ENCODE measurements around the gene TMEM190.

Gene TMEM190

GRCh38 chr19:55341595-55342531 lies 34.8 kb upstream of the TMEM190 start:
- Histone ChIP-seq H3K4me1 (ENCODE audit: low read depth, poor library complexity, severe bottlenecking) (peaks cover 12% of the 10 kb centered on the region), H3K27me3 (ENCODE audit: insufficient read depth, low read depth) (no peaks in the 10 kb centered on the region; the same call in 1 of the 2 replicates), H3K27ac (no peak overlapping the region), H4K20me1 (ENCODE audit: insufficient read depth) (no peaks in the 10 kb centered on the region), H3K4me3 (IDR thresholded peaks at IDR 0.05; ENCODE audit: insufficient read depth, low read depth, low read length) (no peak overlapping the region), H3K79me2 (ENCODE audit: insufficient read depth, low read depth) (peaks cover 11% of the 10 kb centered on the region), H3K4me2 (peak overlapping the region; percentile 57; the same call in 1 of the 2 replicates), H3K9ac (no peak overlapping the region; the same call in 1 of the 2 replicates), H2AFZ (ENCODE audit: low read depth) (no peak overlapping the region), H3K36me3 (ENCODE audit: insufficient read depth) (no peaks in the 10 kb centered on the region)
- TF ChIP-seq CTCF (conservative IDR thresholded peaks at IDR 0.05; ENCODE audit: low read depth, low read length) = no peak

DNA sequence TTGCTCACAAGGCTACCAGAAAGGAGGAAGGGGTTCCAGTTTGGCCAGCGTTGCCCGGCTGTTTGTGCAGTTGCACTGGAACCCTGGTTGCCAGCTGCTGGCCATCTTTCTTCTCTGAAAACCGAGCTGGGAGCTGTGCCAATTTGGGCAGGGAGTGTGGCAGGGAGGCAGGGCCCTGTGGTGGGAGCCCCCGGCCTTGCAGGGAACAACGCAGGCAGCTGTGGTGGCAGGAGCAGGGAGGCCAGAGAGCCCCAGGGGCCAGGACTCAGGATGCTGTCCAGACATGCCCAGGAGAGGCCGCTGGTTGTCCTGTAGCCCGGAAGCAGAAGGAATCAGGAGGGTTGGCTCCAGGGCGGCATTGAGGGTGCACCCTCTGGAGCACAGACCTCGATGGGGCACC lies 32.2 kb upstream of the TMEM190 start:
- Histone ChIP-seq H3K9ac (no peak overlapping the region), H3K4me1 (ENCODE audit: low read depth, poor library complexity, severe bottlenecking) (no peaks in the 10 kb centered on the region), H3K27me3 (ENCODE audit: insufficient read depth, low read depth) (no peaks in the 10 kb centered on the region), H3K27ac (no peak overlapping the region), H3K4me2 (no peak overlapping the region), H3K36me3 (ENCODE audit: insufficient read depth) (no peaks in the 10 kb centered on the region), H4K20me1 (ENCODE audit: insufficient read depth) (no peaks in the 10 kb centered on the region), H3K79me2 (ENCODE audit: insufficient read depth, low read depth) (peaks cover 11% of the 10 kb centered on the region), H3K4me3 (IDR thresholded peaks at IDR 0.05; ENCODE audit: insufficient read depth, low read depth, low read length) (no peak overlapping the region), H2AFZ (ENCODE audit: low read depth) (no peak overlapping the region)
- no peak for TF ChIP-seq CTCF (conservative IDR thresholded peaks at IDR 0.05; ENCODE audit: low read depth, low read length)

DNA sequence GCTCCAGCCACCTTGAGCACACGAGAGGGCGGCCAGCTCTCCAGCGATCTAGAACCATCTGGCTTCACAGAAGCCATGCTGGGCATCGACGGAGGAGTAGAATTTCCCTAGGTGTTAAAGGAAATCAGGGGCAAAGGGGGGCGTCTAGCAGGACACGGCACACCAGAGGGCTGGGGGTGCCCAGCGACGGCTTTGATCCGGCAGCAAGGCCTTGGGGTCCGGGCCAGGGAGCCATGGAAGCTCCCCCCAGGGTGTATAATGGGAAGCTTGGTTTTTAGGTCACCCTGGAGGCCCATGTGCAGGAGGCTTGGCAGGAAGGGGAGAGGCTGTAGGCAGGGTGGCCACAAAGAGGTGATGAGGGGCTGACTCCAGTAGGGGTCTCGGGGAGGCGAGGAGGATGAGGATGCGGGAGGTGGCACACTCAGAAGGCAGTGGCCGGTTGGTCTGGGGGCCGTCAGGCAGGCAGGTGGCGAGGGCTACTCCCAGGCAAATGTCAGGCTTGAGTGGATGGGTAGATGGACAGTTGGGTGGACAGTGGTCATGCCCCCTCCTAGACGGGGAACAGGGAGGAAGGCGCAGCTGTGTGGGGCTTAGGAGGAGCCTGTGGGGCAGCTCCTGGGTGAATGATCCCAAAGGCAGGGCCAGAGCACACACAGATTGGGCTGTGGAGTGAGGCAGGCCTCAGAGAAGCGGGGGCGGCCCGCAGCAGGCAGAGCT lies 31.4 kb upstream of the TMEM190 start:
- no peak for TF ChIP-seq CTCF (conservative IDR thresholded peaks at IDR 0.05; ENCODE audit: low read depth, low read length)
- no peaks in the 10 kb centered on the region; the same call in 1 of the 2 replicates for H3K27me3 ChIP-seq (ENCODE audit: insufficient read depth, low read depth)
- no peaks in the 10 kb centered on the region for H4K20me1 ChIP-seq (ENCODE audit: insufficient read depth)
- H3K4me1 ChIP-seq (ENCODE audit: low read depth, poor library complexity, severe bottlenecking) = no peaks in the 10 kb centered on the region
- H3K4me3 ChIP-seq (IDR thresholded peaks at IDR 0.05; ENCODE audit: insufficient read depth, low read depth, low read length) = no peak overlapping the region
- no peak overlapping the region for H3K4me2 ChIP-seq
- no peak overlapping the region for H2AFZ ChIP-seq (ENCODE audit: low read depth)
- H3K36me3 ChIP-seq (ENCODE audit: insufficient read depth) = no peaks in the 10 kb centered on the region
- peaks cover 8% of the 10 kb centered on the region for H3K79me2 ChIP-seq (ENCODE audit: insufficient read depth, low read depth)
- H3K27ac ChIP-seq = no peak overlapping the region
- H3K9ac ChIP-seq = no peak overlapping the region

DNA sequence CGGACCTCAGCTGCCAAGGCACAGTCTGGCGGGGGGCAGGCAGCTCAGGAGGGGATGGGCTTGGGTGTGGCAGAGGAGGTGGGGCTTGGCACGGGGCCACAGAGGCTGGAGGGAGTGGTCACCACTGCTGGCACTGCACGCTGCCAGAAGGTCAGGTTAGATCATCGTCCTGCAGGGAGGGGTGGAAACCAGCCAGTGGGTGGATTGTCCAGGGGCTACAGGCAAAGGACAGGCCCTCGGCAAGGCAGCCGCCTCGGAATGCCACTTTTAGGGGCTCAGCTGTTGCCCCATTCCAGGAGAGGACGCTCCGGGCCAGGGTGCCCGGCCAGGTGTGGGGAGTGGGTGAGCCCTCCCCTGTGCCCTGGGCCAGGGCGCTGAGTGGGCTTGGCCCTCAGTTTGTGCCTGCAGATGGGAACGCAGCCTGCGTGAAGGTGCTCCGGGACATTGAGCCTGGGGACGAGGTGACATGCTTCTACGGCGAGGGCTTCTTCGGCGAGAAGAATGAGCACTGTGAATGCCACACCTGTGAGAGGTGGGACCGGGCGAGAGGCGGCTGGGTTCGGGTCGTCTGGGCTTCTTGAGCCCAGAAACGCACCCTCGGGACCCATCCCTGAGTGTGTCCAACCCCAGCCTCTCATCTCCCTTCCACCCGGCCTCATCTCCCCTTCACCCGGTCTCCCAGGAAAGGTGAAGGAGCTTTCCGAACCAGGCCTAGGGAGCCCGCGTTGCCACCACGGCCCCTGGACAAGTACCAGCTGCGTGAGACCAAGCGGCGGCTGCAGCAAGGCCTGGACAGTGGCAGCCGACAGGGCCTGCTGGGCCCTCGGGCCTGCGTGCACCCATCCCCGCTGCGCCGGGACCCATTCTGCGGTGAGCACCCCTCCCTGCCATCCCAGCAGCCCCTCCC lies 30.6 kb upstream of the TMEM190 start:
- Histone ChIP-seq H2AFZ (ENCODE audit: low read depth) (no peak overlapping the region), H3K36me3 (ENCODE audit: insufficient read depth) (no peaks in the 10 kb centered on the region), H3K27me3 (ENCODE audit: insufficient read depth, low read depth) (peaks cover under 1% of the 10 kb centered on the region; the same call in 1 of the 2 replicates), H3K79me2 (ENCODE audit: insufficient read depth, low read depth) (0 out of 2 replicates have a peak, but pooled peaks cover under 1% of the 10 kb centered on the region), H4K20me1 (ENCODE audit: insufficient read depth) (no peaks in the 10 kb centered on the region), H3K4me2 (no peak overlapping the region), H3K4me3 (IDR thresholded peaks at IDR 0.05; ENCODE audit: insufficient read depth, low read depth, low read length) (no peak overlapping the region), H3K9ac (no peak overlapping the region), H3K27ac (no peak overlapping the region), H3K4me1 (ENCODE audit: low read depth, poor library complexity, severe bottlenecking) (no peaks in the 10 kb centered on the region)
- no peak for TF ChIP-seq CTCF (conservative IDR thresholded peaks at IDR 0.05; ENCODE audit: low read depth, low read length)
